ENCODE measurements around the gene EPSTI1. TPM values are rescaled to one million over a fixed set of nuclear protein-coding genes. Genes with fewer than 3 reads are reported as not detected.

EPSTI1 gene
- total RNA-seq, 4 donors from 2014 or later = 3.8 to 12.8 (median 6.0) TPM

DNA sequence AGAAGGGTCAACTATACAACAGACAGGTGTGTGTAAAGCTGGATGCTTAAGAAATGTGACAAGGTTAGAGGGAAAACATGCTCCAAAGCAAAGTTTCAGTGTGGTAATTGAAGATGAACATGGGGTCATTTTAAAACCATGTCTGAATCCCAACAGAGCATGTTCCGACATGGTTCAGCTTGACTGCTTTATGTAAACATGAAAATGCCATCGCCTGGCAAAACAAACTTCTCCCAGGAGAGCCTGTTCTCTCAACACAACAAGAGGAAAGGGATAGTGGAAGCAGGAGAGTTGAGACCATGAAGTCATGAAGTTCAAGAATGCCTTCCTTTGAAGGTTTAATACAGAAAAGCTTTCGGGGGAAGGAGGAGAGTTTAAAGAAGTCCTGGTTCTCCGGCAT lies 85.8 kb downstream of the EPSTI1 start:
- TF ChIP-seq, protein P1, sequence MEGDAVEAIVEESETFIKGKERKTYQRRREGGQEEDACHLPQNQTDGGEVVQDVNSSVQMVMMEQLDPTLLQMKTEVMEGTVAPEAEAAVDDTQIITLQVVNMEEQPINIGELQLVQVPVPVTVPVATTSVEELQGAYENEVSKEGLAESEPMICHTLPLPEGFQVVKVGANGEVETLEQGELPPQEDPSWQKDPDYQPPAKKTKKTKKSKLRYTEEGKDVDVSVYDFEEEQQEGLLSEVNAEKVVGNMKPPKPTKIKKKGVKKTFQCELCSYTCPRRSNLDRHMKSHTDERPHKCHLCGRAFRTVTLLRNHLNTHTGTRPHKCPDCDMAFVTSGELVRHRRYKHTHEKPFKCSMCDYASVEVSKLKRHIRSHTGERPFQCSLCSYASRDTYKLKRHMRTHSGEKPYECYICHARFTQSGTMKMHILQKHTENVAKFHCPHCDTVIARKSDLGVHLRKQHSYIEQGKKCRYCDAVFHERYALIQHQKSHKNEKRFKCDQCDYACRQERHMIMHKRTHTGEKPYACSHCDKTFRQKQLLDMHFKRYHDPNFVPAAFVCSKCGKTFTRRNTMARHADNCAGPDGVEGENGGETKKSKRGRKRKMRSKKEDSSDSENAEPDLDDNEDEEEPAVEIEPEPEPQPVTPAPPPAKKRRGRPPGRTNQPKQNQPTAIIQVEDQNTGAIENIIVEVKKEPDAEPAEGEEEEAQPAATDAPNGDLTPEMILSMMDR (IDR thresholded peaks at IDR 0.05) = no peak
- TF ChIP-seq POLR2A (IDR thresholded peaks at IDR 0.05) = no peak

DNA sequence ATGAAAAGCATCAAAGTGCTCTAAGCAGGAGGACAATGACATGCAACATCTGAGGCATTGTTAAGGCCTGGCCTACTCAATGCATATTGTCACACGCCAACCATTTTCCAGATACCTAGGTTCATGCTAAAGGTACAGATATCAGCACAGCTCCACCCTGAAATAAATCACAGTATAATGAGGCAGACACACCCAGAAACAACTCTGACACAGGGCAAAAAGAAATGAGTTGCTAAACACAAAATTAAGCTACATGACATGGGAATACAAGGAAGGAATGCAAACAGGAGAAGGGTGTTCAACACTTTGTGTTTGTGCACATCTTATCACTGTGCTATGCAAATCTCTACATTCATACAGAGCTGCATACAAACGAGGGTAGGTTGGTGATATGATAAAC lies 86.5 kb downstream of the EPSTI1 start:
- no peaks in the 10 kb centered on the region for H3K36me3 ChIP-seq
- TF ChIP-seq, protein P1 (IDR thresholded peaks at IDR 0.05) = no peak
- TF ChIP-seq POLR2A (IDR thresholded peaks at IDR 0.05) = no peak
- DNase-seq = no peak
- H3K4me3 ChIP-seq (replicated peaks in 1 of 3) = no peak overlapping the region
- 83 to 87% methylated on average over 2 of the region's 2 CpGs for WGBS, 2 donors
- no peak overlapping the region for H3K27ac ChIP-seq
- H3K4me1 ChIP-seq = peaks cover 12% of the 10 kb centered on the region in 2 donors
- no peaks in the 10 kb centered on the region for H3K9me3 ChIP-seq
- no peaks in the 10 kb centered on the region for H3K27me3 ChIP-seq
- intact Hi-C loops (cut with DNase I) = no loop called here

More for the DNA sequence above, 85.8 kb downstream of the EPSTI1 start:
- WGBS, 2 donors = 40 to 41% methylated on average over 4 of the region's 4 CpGs
- intact Hi-C loops (cut with DNase I) = no loop called here
- DNase-seq = peak; percentile 18 to 28
- no peaks in the 10 kb centered on the region for H3K9me3 ChIP-seq
- H3K27me3 ChIP-seq = no peaks in the 10 kb centered on the region
- H3K27ac ChIP-seq = peak overlapping the region in 1 of 3 donors; percentile 27
- H3K4me3 ChIP-seq (replicated peaks in 1 of 3) = no peak overlapping the region
- H3K36me3 ChIP-seq = no peaks in the 10 kb centered on the region
- peaks cover 12% of the 10 kb centered on the region in 2 donors for H3K4me1 ChIP-seq

DNA sequence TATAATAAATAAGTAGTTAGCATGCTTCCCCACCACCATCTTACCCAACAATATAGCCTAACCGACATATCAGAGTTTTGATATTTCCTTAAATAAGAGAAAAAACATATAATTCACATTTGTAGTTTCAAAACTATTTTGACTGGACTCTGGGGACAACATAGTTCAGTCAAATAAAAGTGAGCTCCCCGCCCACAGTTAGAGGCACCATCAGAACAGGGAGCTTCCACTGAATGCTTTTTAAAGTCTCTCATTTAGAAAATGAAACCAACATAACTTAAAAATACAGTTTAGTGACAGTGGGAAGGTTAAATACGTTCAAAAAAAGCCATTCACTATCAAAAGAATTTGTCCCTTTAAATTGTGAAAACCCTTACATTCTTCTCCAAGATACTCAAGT lies 92.8 kb downstream of the EPSTI1 start:
- no peak for TF ChIP-seq POLR2A (IDR thresholded peaks at IDR 0.05)
- TF ChIP-seq, protein P1 (IDR thresholded peaks at IDR 0.05) = no peak
- 85 to 86% methylated on average over 3 of the region's 3 CpGs for whole genome bisulfite sequencing, 2 donors

DNA sequence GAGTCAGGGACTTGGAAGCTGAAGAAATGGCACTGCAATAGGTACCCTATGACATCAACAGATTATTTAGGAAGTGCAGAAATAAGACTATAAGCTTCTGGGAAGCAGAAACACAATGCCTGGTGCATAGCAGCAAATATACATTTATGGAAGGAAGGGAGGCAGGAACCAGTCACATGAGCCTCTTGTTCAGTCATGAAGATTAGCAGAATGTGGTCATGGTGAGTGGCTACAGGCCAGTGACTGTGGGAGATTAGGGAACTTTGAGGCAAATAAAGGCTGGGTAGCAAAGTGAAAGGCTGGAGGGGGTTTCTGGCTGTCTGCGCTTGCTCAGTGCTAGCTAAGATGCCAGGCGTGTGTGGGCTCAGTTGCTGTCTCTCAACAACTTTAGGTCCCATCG lies 96.3 kb downstream of the EPSTI1 start:
- H3K4me3 ChIP-seq (replicated peaks in 1 of 3) = no peak overlapping the region
- H3K36me3 ChIP-seq = no peaks in the 10 kb centered on the region
- peaks cover 5 to 6% of the 10 kb centered on the region in 2 donors for H3K4me1 ChIP-seq
- 94 to 96% methylated on average over 3 of the region's 3 CpGs for WGBS, 2 donors
- no peak overlapping the region for H3K27ac ChIP-seq
- intact Hi-C loops (cut with DNase I) = no loop called here
- TF ChIP-seq POLR2A (IDR thresholded peaks at IDR 0.05) = no peak
- TF ChIP-seq, protein P1 (IDR thresholded peaks at IDR 0.05) = no peak
- DNase-seq = no peak
- H3K27me3 ChIP-seq = no peaks in the 10 kb centered on the region
- H3K9me3 ChIP-seq = no peaks in the 10 kb centered on the region

More for the DNA sequence above, 92.8 kb downstream of the EPSTI1 start:
- Histone ChIP-seq H3K27ac (no peak overlapping the region), H3K27me3 (no peaks in the 10 kb centered on the region), H3K4me1 (peaks cover 5 to 6% of the 10 kb centered on the region in 2 donors), H3K4me3 (replicated peaks in 1 of 3) (no peak overlapping the region), H3K9me3 (no peaks in the 10 kb centered on the region), H3K36me3 (no peaks in the 10 kb centered on the region)
- intact Hi-C loops (cut with DNase I) = no loop called here
- DNase-seq = no peak

DNA sequence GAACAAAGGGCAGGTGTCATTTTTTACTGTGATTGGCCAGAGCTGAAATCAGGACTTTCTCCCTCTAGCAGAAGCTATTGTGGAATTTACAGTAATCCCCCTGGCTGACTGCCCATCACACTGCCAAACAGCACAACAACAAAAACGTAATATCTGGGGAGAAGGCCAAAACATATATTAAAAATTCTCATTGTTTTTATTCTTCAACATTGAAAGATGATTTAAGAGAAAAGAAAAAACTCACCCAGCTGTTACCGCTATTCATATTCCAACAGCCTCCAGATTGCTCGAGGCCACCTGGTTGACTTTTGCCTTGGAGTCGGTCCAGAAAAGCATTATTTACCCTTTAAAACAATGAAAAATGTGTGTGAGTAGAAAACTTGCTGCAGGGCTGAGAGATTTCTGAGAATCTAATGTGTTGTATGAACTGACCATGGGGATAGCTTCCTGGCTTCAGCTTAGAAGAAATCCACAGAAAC lies 97.2 kb downstream of the EPSTI1 start:
- Histone ChIP-seq H3K36me3 (no peaks in the 10 kb centered on the region), H3K4me1 (peaks cover 5 to 6% of the 10 kb centered on the region in 2 donors), H3K27ac (no peak overlapping the region), H3K27me3 (no peaks in the 10 kb centered on the region), H3K4me3 (replicated peaks in 1 of 3) (no peak overlapping the region), H3K9me3 (no peaks in the 10 kb centered on the region)
- DNase-seq = no peak
- 20 to 30% methylated on average over 4 of the region's 4 CpGs for WGBS, 2 donors
- intact Hi-C loops (cut with DNase I) = no loop called here
- no peak for TF ChIP-seq POLR2A (IDR thresholded peaks at IDR 0.05)
- TF ChIP-seq, protein P1 (IDR thresholded peaks at IDR 0.05) = no peak
